AG08395 (cell line): ENCODE results near the gene CXCL14.
"Not testable (repeated sequence)": the region's sequence is repeated elsewhere in the genome, so short reads cannot be mapped to it uniquely, and the experiment has no call there.

Experiments
- DNase-seq: peaks from one replicate; pipeline ENCODE4 v3.0.0; 2012; ENCODE audit warnings: mixed read lengths, low spot score

Gene CXCL14

GRCh38 chr5:135543001-135543484 lies 35.7 kb downstream of the CXCL14 start:
- no peak for DNase-seq

GRCh38 chr5:135541807-135542502 lies 36.8 kb downstream of the CXCL14 start:
- DNase-seq, result no peak

GRCh38 chr5:135539430-135540005 lies 39.3 kb downstream of the CXCL14 start:
- DNase-seq, result no peak

- DNase-seq, result no peak
Measured at GRCh38 chr5:135538261-135538660, 40.5 kb downstream of the CXCL14 start.

GRCh38 chr5:135537745-135538144 lies 41.0 kb downstream of the CXCL14 start:
- no peak for DNase-seq

- DNase-seq, result no peak
Measured at GRCh38 chr5:135537271-135537670, 41.5 kb downstream of the CXCL14 start.

- no peak for DNase-seq
Measured at GRCh38 chr5:135535820-135536801, 42.7 kb downstream of the CXCL14 start, which contains the start of gene NEUROG1. Gene NEUROG1, minus strand, starts transcription at chr5:135535964. Its CDS starts 274 bp downstream, at chr5:135535690.

- no peak for DNase-seq
Measured at GRCh38 chr5:135535420-135535819, 43.4 kb downstream of the CXCL14 start.

- no peak for DNase-seq
Measured at GRCh38 chr5:135534609-135535419, 44.0 kb downstream of the CXCL14 start.

- no peak for DNase-seq
Measured at GRCh38 chr5:135533794-135534193, 45.0 kb downstream of the CXCL14 start.

- DNase-seq, result no peak
Measured at GRCh38 chr5:135533334-135533733, 45.5 kb downstream of the CXCL14 start.

GRCh38 chr5:135529576-135529975 lies 49.2 kb downstream of the CXCL14 start:
- not testable (repeated sequence) for DNase-seq

GRCh38 chr5:135526924-135527323 lies 51.9 kb downstream of the CXCL14 start:
- DNase-seq, result no peak

- no peak for DNase-seq
Measured at GRCh38 chr5:135521964-135522363, 56.8 kb downstream of the CXCL14 start.
